Hippocampal formation (tissue), 2 donors: ENCODE data around the gene TUBGCP6.
"Not testable (repeated sequence)": the region's sequence is repeated elsewhere in the genome, so short reads cannot be mapped to it uniquely, and the experiment has no call there.

Experiments used
- DNase-seq, 2 donors: peaks; one replicate each; lab custom pipeline; 2025; lab: John Stamatoyannopoulos, UW

Gene TUBGCP6

DNA sequence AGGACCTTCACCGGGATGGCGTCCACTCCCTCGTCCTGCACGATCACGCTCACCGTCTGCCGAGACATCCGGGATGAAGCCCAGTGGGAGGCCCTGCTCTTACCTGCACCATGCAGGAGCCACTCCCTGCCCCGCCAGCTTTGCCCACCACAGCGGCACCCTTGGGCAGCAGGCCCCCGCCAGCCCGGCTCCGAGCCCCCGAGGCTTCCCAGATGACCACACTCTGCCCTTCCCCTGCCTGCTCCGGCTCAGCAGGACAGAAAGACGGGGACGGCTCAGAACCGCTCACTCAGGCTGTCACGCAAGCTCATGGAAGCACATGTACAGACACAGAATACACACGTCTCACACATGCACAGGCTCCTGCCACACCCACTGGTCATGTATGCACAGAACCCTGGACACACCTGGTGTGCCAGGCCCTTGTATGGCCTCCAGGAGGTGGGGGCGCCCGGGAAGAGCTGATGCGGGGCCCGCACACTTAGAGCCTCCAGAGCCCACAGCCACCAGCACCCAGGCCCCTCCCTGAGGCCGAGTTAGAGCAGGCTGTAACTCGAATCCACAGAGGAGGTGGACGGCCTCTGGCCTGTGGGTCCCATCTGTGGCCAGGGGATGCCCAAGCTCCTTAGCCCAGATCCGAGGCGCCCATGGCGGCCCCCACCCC, 34.3 kb upstream of the TUBGCP6 start:
- DNase-seq: no peak

DNA sequence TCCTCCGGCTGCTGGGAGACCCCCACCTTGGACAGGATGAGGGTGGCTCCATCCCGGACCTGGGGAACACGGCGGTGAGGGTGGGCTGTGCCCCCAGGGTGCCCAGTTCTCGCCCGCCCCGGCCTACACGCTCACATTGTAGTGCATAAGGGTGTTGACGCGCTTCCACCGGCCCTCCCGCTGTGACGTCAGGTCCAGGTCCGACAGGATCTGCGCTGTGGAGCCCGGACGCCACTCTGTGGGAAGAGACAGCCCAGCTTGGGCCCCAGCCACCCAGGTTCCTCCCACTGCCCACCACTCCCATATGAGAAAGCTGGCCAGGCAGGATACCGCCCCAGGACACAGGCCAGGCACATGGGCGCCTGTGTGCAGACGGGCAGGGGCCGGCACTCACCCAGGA, 33.6 kb upstream of the TUBGCP6 start:
- DNase-seq: no peak

DNA sequence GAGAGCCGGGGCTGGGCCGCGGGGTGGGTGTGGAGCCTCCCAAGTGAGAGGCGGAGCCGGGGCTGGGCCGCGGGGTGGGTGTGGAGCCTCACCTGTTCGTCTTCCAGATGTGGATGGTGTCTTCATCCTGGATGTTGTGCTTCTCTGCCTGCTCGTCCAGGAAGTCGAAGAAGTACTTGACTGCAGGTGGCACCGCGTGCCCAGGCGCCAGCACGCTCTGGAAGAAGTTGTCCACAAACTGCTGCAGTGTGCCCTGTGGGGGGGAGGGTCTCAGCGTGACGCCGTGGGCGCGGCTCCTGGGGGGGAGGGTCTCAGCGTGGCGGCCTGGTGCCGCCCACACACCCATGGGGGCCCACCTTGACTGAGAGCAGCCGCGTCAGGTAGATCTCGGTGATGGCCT, 32.9 kb upstream of the TUBGCP6 start:
- no peak for DNase-seq

GRCh38 chr22:50276143-50276542, 31.3 kb upstream of the TUBGCP6 start:
- DNase-seq: peak; percentile 69 to 92

DNA sequence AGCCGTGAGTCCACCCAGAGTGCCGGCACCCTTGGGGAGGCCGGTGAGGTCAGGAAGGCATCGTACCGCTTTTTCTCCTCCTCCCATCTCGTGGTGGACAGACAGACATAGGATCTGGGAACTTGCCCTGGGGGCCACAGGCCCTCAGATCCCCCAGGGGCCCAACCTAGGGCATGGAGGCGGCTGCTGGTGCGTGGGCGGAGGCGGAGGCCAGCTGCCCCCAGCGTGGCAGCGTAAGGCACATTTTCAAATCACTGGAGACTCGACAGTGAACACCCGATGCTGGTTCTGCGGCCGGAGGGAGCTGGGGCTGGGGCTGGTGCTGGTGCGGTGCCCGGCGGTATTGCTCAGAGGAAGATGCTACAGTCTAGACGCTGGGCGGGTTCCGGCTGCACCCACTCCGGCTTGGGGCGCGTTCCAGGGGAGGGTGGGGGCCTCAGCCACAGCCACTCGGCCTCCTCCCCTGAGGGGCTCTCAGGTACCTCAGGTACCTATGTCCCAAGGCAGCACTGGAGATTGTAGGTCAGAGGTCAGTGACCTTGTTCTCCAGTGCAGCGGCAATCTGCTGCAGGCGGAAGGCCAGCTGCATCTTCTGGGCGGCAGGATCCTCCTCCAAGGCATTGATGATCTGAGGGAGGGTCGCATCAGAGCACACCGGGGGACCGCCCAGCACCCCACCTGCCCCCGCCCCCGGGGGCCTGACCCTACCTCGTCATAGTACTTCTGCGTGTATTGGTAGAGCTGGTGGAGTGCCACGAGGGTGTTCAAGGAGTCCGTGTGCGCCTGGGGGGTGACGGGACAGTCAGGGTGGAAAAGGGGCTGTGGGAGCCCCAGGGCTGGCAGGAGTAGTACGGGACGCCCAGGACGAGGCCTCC, 30.6 kb upstream of the TUBGCP6 start:
- DNase-seq: no peak

DNA sequence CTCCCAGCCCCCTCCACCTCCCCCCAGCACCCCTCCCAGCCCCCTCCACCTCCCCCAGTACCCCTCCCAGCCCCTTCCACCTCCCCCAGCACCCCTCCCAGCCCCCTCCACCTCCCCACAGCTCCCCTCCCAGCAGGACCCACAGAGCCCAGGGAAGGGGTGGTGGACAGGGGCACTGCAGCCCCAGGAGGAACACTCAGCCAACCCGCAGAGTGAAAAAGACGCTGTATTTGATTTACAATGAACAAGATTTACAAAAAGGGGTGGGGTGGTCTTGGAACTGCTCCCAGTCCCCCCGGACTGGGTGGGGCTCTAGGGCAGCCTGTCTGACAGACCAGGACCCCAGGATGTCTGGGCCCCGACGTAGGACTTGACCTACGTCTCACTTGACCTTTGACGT, 29.9 kb upstream of the TUBGCP6 start:
- no peak for DNase-seq

DNA sequence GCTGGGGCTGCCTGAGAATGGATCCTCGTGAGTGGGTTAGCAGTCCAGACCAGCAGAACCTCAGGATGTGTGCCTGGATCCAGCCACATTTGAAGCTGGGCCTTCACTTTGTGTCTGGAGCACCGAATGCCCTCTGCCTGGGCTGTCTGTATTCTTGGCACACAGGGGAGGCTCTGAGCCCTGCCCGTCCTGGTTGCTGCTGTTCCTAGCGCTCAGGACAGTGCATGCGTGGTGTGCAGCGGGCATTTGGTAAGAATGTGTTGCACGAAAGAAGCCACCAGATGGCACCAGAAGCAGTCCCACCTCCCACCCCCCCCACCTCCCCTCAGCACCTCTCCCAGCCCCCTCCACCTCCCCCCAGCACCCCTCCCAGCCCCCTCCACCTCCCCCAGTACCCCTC, 29.5 kb upstream of the TUBGCP6 start:
- DNase-seq: peak; percentile 27 to 41

GRCh38 chr22:50273781-50274180, 29.0 kb upstream of the TUBGCP6 start:
- DNase-seq: not testable (repeated sequence)

DNA sequence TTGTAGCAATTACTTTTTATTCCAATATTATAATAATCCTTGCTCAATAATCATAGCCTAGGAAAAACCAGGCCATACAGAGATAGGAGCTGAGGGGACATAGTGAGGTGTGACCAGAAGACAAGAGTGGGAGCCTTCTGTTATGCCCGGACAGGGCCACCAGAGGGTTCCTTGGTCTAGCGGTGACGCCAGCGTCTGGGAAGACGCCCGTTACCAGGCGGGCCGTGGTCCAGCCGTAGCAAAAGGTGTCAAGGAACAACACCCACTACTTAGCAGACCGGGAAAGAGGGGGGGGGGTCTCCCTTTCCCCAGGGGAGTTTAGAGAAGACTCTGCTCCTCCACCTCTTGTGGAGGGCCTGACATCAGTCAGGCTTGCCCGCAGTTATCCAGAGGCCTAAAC, 28.5 kb upstream of the TUBGCP6 start:
- DNase-seq: not testable (repeated sequence)

DNA sequence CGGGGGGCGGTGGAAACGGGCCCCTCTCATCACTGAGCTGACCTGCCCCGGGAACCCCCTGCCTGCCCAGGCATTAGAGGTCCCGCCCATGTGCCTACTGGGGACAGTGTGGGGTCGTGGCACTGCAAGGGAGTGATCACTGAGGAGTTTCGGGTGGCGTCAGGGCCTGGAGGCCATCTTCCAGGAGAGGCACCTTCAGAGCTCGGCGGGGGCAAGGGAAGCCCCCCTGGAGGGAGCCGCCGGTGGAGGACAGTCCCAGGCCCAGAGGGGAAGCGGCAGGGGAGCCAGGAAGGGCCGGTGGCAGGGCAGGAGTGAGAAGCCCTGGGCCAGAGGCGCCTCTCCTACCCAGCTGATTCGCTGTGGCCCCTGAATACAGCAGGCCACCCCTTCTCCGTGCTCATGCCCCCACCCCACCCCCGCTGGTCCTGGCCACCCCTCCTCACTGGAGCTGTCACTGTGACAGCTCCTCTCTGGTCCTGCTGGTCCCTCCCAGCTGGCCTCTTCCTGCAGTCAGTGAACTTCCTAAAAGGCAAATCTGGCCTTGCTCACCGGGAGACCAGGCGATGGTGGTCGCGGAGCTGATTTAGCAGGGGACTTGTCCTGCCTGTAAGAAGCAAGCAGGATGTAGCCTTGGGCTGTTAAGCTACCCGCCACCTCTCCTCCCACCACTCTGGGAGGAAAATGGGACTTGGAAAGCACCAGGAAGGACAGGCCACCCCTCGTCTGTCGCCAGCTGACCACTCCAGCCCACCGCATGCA, 27.4 kb upstream of the TUBGCP6 start:
- DNase-seq: no peak

GRCh38 chr22:50271519-50271970, 26.7 kb upstream of the TUBGCP6 start:
- DNase-seq: peak in 1 of 2 donors; percentile 31

GRCh38 chr22:50270666-50271394, 26.0 kb upstream of the TUBGCP6 start:
- no peak for DNase-seq

- no peak for DNase-seq
Measured at GRCh38 chr22:50269970-50270665, 25.3 kb upstream of the TUBGCP6 start, which contains the start of gene MAPK11. MAPK11 (minus strand) TSS chr22:50270380; CDS start chr22:50270292, 88 bp downstream.

GRCh38 chr22:50269573-50269969, 24.7 kb upstream of the TUBGCP6 start:
- DNase-seq: no peak

- no peak for DNase-seq
Measured at GRCh38 chr22:50268655-50269113, 23.9 kb upstream of the TUBGCP6 start.

DNA sequence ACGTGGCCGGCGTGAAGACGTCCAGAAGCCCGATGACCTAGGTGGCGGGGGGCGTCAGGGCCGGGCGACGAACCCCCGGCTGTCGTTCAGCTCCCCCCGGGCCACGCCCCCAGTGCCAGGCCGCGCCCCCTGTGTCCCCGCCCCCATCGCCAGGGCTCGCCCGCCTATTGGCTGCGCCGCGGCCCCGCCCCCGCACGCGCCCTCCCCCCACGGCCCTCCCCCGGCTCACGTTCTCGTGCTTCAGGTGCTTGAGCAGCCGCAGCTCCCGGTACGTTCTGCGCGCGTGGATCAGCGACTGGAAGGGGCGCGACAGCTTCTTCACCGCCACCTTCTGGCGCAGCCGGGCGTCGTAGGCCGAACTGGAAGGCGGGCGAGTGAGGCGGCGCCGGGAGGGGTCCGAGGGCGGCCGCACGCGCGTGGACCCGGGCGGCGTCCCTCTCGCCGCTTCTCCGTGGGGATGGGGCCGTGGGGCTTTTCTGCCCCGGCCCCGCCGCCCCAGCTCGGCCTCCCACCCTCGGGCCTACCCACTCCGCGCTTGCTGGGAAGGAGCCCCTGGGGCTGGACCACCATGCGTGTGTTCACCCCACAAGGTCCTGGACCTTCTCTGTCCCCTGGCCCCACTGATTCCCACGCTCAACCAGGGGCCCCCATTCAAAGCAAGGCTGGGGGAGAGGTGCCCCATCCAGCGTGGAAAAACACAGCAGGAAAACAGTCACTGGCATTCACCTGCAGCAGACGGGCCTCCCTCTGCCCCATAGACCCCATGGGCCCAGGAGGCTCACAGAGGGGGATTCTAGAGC, 23.0 kb upstream of the TUBGCP6 start:
- no peak for DNase-seq

GRCh38 chr22:50266994-50267393, 22.2 kb upstream of the TUBGCP6 start:
- DNase-seq: no peak

GRCh38 chr22:50264946-50265669, 20.3 kb upstream of the TUBGCP6 start:
- no peak for DNase-seq

- DNase-seq: no peak
Measured at GRCh38 chr22:50264104-50264745, 19.4 kb upstream of the TUBGCP6 start.
